ENCODE data around the gene PBX1.

- no peak for TF ChIP-seq SPI1 (IDR thresholded peaks at IDR 0.05; ENCODE audit: low read depth, low read length)
- no peak for TF ChIP-seq POLR2A (IDR thresholded peaks at IDR 0.05; ENCODE audit: low read depth, low read length)
Observed at GRCh38 chr1:164611754-164612642, 53.0 kb downstream of the PBX1 start.

Measured in GM12891 (cell line).